ENCODE results near the gene PBLD.

- TF ChIP-seq TSHZ2 (CRISPR knock-in tag; IDR thresholded peaks at IDR 0.05) = no peak
- TF ChIP-seq RARB (CRISPR knock-in tag; IDR thresholded peaks at IDR 0.05) = no peak
- TF ChIP-seq PATZ1 (CRISPR knock-in tag; IDR thresholded peaks at IDR 0.05; ENCODE audit: borderline replicate concordance) = no peak
- no peak for TF ChIP-seq POU6F1 (CRISPR knock-in tag; IDR thresholded peaks at IDR 0.05; ENCODE audit: borderline replicate concordance, low read depth)
- no peak for TF ChIP-seq ARNTL (CRISPR knock-in tag; IDR thresholded peaks at IDR 0.05; ENCODE audit: borderline replicate concordance, low read depth)
- no peak for TF ChIP-seq OSR1 (CRISPR knock-in tag; IDR thresholded peaks at IDR 0.05)
- TF ChIP-seq ZFP3 (CRISPR knock-in tag; IDR thresholded peaks at IDR 0.05) = no peak
- no peak for TF ChIP-seq ZFP30 (CRISPR knock-in tag; IDR thresholded peaks at IDR 0.05)
- no peak for TF ChIP-seq TCF4 (CRISPR knock-in tag; IDR thresholded peaks at IDR 0.05; ENCODE audit: borderline replicate concordance)
- TF ChIP-seq GLIS3 (CRISPR knock-in tag; IDR thresholded peaks at IDR 0.05) = no peak
- no peak for TF ChIP-seq TOX (CRISPR knock-in tag; IDR thresholded peaks at IDR 0.05; ENCODE audit: borderline replicate concordance)
Observed at GRCh38 chr10:68237173-68237572, 95.6 kb downstream of the PBLD start.

Measured in SK-N-SH treated with all-trans-retinoic acid at 6 μM for 48 hours (cell line).